Measurements from ENCODE around the gene POLR2E.

Gene POLR2E

GRCh38 chr19:1039646-1040475 lies 55.3 kb downstream of the POLR2E start, which contains the start of gene ABCA7:
TSS of gene ABCA7 (plus strand) at chr19:1040107. CDS start at chr19:1041362, 1,255 bp downstream.
- H3K9me3 Mint-ChIP-seq: no peaks in the 10 kb centered on the region
- no peaks in the 10 kb centered on the region for H3K27me3 Mint-ChIP-seq
- peaks cover 47% of the 10 kb centered on the region for H3K4me1 Mint-ChIP-seq (ENCODE audit: low read depth)
- H3K36me3 Mint-ChIP-seq (ENCODE audit: low read depth): peaks cover 20% of the 10 kb centered on the region
- peak within 1 kb of the TSS; percentile 89 for H3K4me3 Mint-ChIP-seq
- H3K27ac Mint-ChIP-seq: peak within 1 kb of the TSS; percentile 76

GRCh38 chr19:1038978-1039645 lies 56.1 kb downstream of the POLR2E start:
- no peaks in the 10 kb centered on the region for H3K27me3 Mint-ChIP-seq
- H3K9me3 Mint-ChIP-seq: no peaks in the 10 kb centered on the region
- peaks cover 20% of the 10 kb centered on the region for H3K36me3 Mint-ChIP-seq (ENCODE audit: low read depth)
- peaks cover 47% of the 10 kb centered on the region for H3K4me1 Mint-ChIP-seq (ENCODE audit: low read depth)
- peak overlapping the region; percentile 76 for H3K27ac Mint-ChIP-seq
- peak overlapping the region; percentile 89 for H3K4me3 Mint-ChIP-seq

DNA sequence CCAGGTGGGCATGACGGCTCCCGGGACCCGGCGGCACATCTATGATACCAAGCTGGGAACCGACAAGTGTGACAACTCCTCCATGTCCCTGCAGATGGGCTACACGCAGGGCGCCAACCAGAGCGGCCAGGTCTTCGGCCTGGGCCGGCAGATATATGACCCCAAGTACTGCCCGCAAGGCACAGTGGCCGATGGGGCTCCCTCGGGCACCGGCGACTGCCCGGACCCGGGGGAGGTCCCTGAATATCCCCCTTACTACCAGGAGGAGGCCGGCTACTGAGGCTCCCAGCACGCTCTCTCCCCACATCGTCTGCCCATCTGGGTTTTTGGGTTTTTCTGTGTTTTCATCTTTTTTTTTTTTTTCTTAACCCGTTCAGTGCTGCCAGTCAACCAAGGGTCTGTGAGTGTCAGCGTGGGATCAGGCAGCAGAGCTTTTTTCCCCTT lies 57.5 kb downstream of the POLR2E start:
- H3K27me3 Mint-ChIP-seq: no peaks in the 10 kb centered on the region
- H3K4me1 Mint-ChIP-seq (ENCODE audit: low read depth): peaks cover 50% of the 10 kb centered on the region
- peak overlapping the region; percentile 76 for H3K27ac Mint-ChIP-seq
- H3K9me3 Mint-ChIP-seq: no peaks in the 10 kb centered on the region
- H3K4me3 Mint-ChIP-seq: peak overlapping the region; percentile 60
- peaks cover 28% of the 10 kb centered on the region for H3K36me3 Mint-ChIP-seq (ENCODE audit: low read depth)
